HCT116 (cell line): ENCODE data around the gene GAMT. TPM values are rescaled to one million over a fixed set of nuclear protein-coding genes. Genes with fewer than 3 reads are reported as not detected.

ENCODE experiments used
- ATAC-seq: fragments of 200-7000 bp; cut with Tn5 transposase; 2 replicates; pipeline ENCODE4 v1.9.1; 2020; ENCODE audit warnings: mild to moderate bottlenecking, moderate library complexity
- BruUV-seq: library from RNA; stranded (reverse); fragments of 400-500 nt; replicated peaks from 2 replicates; lab custom pipeline; 2021; lab: Mats Ljungman, UMichigan
- CTCF ChIA-PET: fragments of 300-600 bp; sonication (Branson Sonifier 250); formaldehyde crosslinking; loops from one replicate; lab custom pipeline; 2021; ENCODE audit warnings: antibody characterized with exemption; lab: Charles Lee
- POLR2A ChIA-PET: fragments of 300-600, 350-600 bp; sonication (Branson Sonifier 250); formaldehyde crosslinking; loops from one replicate; lab custom pipeline; 2021; ENCODE audit warnings: antibody characterized with exemption; lab: Charles Lee
- RAD21 ChIA-PET, 2 experiments: fragments of 300-600 bp; sonication (Branson Sonifier 250); formaldehyde crosslinking; loops; one replicate each; lab custom pipeline; 2023; ENCODE audit warnings: low total read pairs in 2 of 2; ENCODE audit not compliant: uncharacterized antibody in 2 of 2, unreplicated experiment in 2 of 2, low non-redundant PET in 1 of 2; lab: Charles Lee
- DNase-seq: peaks from one replicate; pipeline ENCODE4 v3.0.0-alpha.2; 2010; ENCODE audit warnings: low read depth, low spot score
- H2AFZ ChIP-seq: fragments of 200-600 bp; shearing (Covaris generic), sonication (generic); 2 replicates; pipeline ENCODE4 v1.6.1; 2017; ENCODE audit warnings: low read depth, mixed run types, mixed read lengths, antibody characterized with exemption, low read length; ENCODE audit not compliant: poor library complexity, severe bottlenecking
- H3K27ac ChIP-seq: 2 replicates; pipeline ENCODE4 v1.5.1; 2012; ENCODE audit warnings: low read depth, low read length
- H3K27me3 ChIP-seq: fragments of 200-600 bp; sonication (generic); 2 replicates; pipeline ENCODE4 v1.6.1; 2016; ENCODE audit warnings: mixed run types, low read length, mixed read lengths; ENCODE audit not compliant: insufficient read depth
- H3K36me3 ChIP-seq, 2 experiments: fragments of 200-500 bp in 1 of 2; fragments of 200-600 bp in 1 of 2; sonication (Bioruptor generic) in 1 of 2; sonication (generic) in 1 of 2; 2 replicates each; pipeline versions ENCODE4 v1.5.1 to v1.6.1; 2014 to 2016; ENCODE audit warnings: low read length in 2 of 2, inconsistent platforms in 1 of 2, mixed read lengths in 1 of 2, mixed run types in 1 of 2; ENCODE audit not compliant: insufficient read depth in 2 of 2, control insufficient read depth in 1 of 2
- H3K4me1 ChIP-seq, 2 experiments: fragments of 200-600 bp in 1 of 2; sonication (generic) in 1 of 2; 2 replicates each; pipeline versions ENCODE4 v1.5.1 to v1.6.1; 2012 to 2017; ENCODE audit warnings: low read length in 2 of 2, inconsistent platforms in 1 of 2, mild to moderate bottlenecking in 1 of 2, mixed read lengths in 1 of 2, mixed run types in 1 of 2, moderate library complexity in 1 of 2; ENCODE audit not compliant: insufficient read depth in 2 of 2, control insufficient read depth in 1 of 2
- H3K4me2 ChIP-seq: fragments of 200-600 bp; sonication (generic); 2 replicates; pipeline ENCODE4 v1.6.1; 2017; ENCODE audit warnings: mixed run types, low read length, mixed read lengths
- H3K4me3 ChIP-seq, 2 experiments: fragments of 200-600 bp in 1 of 2; sonication (generic) in 1 of 2; replicated peaks in 1 of 2; 2 replicates each; pipeline ENCODE4 v1.5.1; 2011 to 2016; ENCODE audit warnings: low read length in 2 of 2, control low read depth in 1 of 2, low read depth in 1 of 2, mild to moderate bottlenecking in 1 of 2, mixed read lengths in 1 of 2, mixed run types in 1 of 2
- H3K79me2 ChIP-seq: fragments of 200-600 bp; sonication (generic); 2 replicates; pipeline ENCODE4 v1.6.1; 2017; ENCODE audit warnings: mild to moderate bottlenecking, mixed run types, low read length, moderate library complexity, mixed read lengths; ENCODE audit not compliant: insufficient read depth
- H3K9ac ChIP-seq: fragments of 200-600 bp; sonication (generic); 2 replicates; pipeline ENCODE4 v1.6.1; 2016; ENCODE audit warnings: low read length, mixed read lengths
- H3K9me2 ChIP-seq: fragments of 200-600 bp; sonication (generic), shearing (Covaris generic); 2 replicates; pipeline ENCODE4 v1.6.1; 2017; ENCODE audit warnings: mixed run types, mild to moderate bottlenecking, moderate library complexity; ENCODE audit not compliant: insufficient read depth
- H3K9me3 ChIP-seq, 2 experiments: fragments of 200-500 bp in 1 of 2; fragments of 200-600 bp in 1 of 2; sonication (Bioruptor generic) in 1 of 2; sonication (generic) in 1 of 2; 2 replicates each; pipeline ENCODE4 v1.6.1; 2014 to 2017; ENCODE audit warnings: low read length in 2 of 2, mixed read lengths in 2 of 2, inconsistent platforms in 1 of 2, low read depth in 1 of 2, mild to moderate bottlenecking in 1 of 2, mixed run types in 1 of 2, moderate library complexity in 1 of 2; ENCODE audit not compliant: control insufficient read depth in 1 of 2, insufficient read depth in 1 of 2
- H4K20me1 ChIP-seq: fragments of 200-600 bp; sonication (generic), shearing (Covaris generic); 2 replicates; pipeline ENCODE4 v1.6.1; 2017; ENCODE audit warnings: mixed run types, mild to moderate bottlenecking, moderate library complexity; ENCODE audit not compliant: insufficient read depth
- CBX3 ChIP-seq: IDR thresholded peaks from 2 replicates; pipeline ENCODE4 v1.6.1; 2012; ENCODE audit warnings: low read depth
- CTCF ChIP-seq, 3 experiments: fragments of 200-600 bp in 1 of 3; sonication (generic) in 1 of 3; IDR thresholded peaks in 2 of 3; conservative IDR thresholded peaks in 1 of 3; 2 replicates each; pipeline ENCODE4 v1.5.1; 2012 to 2017; ENCODE audit warnings: low read depth in 2 of 3, low read length in 2 of 3, antibody characterized with exemption in 1 of 3, borderline replicate concordance in 1 of 3, control low read depth in 1 of 3, mild to moderate bottlenecking in 1 of 3, mixed read lengths in 1 of 3, mixed run types in 1 of 3, moderate library complexity in 1 of 3; ENCODE audit not compliant: insufficient read depth in 1 of 3
- ELF1 ChIP-seq: IDR thresholded peaks from 2 replicates; pipeline ENCODE4 v1.6.1; 2012; ENCODE audit warnings: low read depth, borderline replicate concordance
- FOSL1 ChIP-seq: IDR thresholded peaks from 2 replicates; pipeline ENCODE4 v1.6.1; 2012; ENCODE audit warnings: low read depth
- SRF ChIP-seq: IDR thresholded peaks from 2 replicates; pipeline ENCODE4 v1.6.1; 2012; ENCODE audit warnings: low read depth
- intact Hi-C: fragments of 100-400 bp; cut with micrococcal nuclease; formaldehyde crosslinking; loops from 2 replicates; pipeline ENCODE4 v1.10.0; 2022
- total RNA-seq: library from RNA; stranded (reverse); gene quantifications from one replicate; pipeline ENCODE4 v1.2.1, GENCODE V29; 2021; ENCODE audit not compliant: unreplicated experiment
- TF ChIP-seq, protein P1 (sequence below): IDR thresholded peaks from 2 replicates; pipeline ENCODE4 v1.6.1; 2012
- TF ChIP-seq, protein P2 (sequence below): IDR thresholded peaks from 2 replicates; pipeline ENCODE4 v1.6.1; 2012; ENCODE audit warnings: low read depth

GAMT gene
- total RNA-seq, 1 experiment from 2014 or later: 102 TPM

- Histone ChIP-seq H3K36me3 (peaks cover 52 to 75% of the 10 kb centered on the region in 2 experiments), H4K20me1 (no peaks in the 10 kb centered on the region), H3K9ac (no peak overlapping the region), H3K9me3 (no peaks in the 10 kb centered on the region), H3K4me1 (no peaks in the 10 kb centered on the region), H3K79me2 (peaks cover 95% of the 10 kb centered on the region), H3K27me3 (no peaks in the 10 kb centered on the region), H3K9me2 (no peaks in the 10 kb centered on the region), H3K4me3 (no peak overlapping the region), H3K4me2 (no peak overlapping the region), H3K27ac (no peak overlapping the region), H2AFZ (no peak overlapping the region)
- ChIA-PET CTCF (no interaction called here), RAD21 (no interaction called here), POLR2A (no interaction called here)
- no TSS peak for BruUV-seq
- TF ChIP-seq SRF: no peak
- TF ChIP-seq FOSL1: no peak
- no peak for TF ChIP-seq ELF1
- TF ChIP-seq, protein P1, sequence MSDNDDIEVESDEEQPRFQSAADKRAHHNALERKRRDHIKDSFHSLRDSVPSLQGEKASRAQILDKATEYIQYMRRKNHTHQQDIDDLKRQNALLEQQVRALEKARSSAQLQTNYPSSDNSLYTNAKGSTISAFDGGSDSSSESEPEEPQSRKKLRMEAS: no peak
- no peak for TF ChIP-seq CBX3
- TF ChIP-seq, protein P2, sequence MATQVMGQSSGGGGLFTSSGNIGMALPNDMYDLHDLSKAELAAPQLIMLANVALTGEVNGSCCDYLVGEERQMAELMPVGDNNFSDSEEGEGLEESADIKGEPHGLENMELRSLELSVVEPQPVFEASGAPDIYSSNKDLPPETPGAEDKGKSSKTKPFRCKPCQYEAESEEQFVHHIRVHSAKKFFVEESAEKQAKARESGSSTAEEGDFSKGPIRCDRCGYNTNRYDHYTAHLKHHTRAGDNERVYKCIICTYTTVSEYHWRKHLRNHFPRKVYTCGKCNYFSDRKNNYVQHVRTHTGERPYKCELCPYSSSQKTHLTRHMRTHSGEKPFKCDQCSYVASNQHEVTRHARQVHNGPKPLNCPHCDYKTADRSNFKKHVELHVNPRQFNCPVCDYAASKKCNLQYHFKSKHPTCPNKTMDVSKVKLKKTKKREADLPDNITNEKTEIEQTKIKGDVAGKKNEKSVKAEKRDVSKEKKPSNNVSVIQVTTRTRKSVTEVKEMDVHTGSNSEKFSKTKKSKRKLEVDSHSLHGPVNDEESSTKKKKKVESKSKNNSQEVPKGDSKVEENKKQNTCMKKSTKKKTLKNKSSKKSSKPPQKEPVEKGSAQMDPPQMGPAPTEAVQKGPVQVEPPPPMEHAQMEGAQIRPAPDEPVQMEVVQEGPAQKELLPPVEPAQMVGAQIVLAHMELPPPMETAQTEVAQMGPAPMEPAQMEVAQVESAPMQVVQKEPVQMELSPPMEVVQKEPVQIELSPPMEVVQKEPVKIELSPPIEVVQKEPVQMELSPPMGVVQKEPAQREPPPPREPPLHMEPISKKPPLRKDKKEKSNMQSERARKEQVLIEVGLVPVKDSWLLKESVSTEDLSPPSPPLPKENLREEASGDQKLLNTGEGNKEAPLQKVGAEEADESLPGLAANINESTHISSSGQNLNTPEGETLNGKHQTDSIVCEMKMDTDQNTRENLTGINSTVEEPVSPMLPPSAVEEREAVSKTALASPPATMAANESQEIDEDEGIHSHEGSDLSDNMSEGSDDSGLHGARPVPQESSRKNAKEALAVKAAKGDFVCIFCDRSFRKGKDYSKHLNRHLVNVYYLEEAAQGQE: no peak
- no peak for TF ChIP-seq CTCF (IDR thresholded peaks at IDR 0.05 in 2 of 3, conservative IDR thresholded peaks at IDR 0.05 in 1 of 3; ENCODE audit: borderline replicate concordance in 1 of 3, insufficient read depth in 1 of 3, low read depth in 2 of 3, low read length in 2 of 3)
- no peak for DNase-seq
- no peak for ATAC-seq
- intact Hi-C loops: no loop called here
Observed at GRCh38 chr19:1422943-1423342, 21.6 kb upstream of the GAMT start.
